ENCODE results near the gene PIGM.

Gene PIGM

DNA sequence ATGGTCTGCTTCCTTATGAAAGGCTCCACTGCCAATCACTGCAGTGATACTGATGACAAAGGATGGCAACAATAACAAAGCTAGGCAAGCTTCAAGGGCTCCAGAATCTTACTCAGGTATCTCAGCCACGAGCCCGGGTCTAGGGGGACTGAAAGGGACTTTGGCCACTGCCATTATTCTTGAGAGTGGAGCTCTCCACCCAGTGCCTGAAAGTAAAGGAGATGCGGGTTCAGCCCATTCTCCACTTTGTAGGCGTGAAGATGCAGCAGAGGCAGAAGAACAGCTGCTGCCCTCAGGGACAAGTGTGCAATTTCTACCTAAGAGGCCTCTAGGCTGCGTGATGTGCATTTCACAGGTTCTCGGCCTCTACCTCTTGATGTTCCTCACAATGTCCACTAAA is 46.3 kb downstream of the PIGM start:
- DNase-seq = no peak

DNA sequence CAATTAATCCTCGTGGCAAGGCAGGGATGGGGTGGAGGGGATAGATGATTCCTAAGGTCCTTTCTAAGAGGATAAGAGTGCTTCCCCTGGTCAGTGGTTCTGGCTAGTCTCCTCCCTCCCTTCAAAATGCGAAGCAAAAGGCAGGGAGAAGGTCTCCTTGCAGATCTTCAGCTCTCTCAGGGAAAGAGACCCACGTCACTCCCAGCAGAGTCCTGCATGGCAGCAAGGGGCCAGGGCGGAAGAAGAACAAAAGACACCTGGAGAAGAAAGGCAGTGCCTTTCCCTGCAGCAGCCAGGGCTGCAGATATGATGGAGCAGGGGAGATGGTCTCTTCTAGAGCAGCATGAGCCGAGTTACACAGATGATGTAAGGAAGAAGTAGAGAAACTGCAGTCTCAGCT is 48.1 kb downstream of the PIGM start:
- DNase-seq = no peak

DNA sequence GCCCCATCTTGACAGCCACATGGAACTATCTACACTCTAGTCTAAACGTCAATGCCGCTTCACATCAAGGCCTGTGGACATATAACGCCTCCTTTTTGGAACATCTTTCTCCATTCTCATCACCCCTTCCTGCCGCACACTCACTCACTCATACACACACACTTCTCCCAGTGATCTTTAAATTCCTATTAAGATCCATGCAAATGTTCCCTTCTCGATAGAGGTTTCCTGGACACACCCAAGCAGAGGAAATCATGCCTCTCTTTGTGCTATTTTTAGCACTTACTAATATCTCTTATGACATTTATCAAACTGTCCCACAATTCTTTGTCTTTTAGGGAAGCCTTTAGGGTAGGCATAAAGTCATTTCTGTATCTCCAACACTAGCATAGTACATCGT is 49.5 kb downstream of the PIGM start:
- DNase-seq = no peak

DNA sequence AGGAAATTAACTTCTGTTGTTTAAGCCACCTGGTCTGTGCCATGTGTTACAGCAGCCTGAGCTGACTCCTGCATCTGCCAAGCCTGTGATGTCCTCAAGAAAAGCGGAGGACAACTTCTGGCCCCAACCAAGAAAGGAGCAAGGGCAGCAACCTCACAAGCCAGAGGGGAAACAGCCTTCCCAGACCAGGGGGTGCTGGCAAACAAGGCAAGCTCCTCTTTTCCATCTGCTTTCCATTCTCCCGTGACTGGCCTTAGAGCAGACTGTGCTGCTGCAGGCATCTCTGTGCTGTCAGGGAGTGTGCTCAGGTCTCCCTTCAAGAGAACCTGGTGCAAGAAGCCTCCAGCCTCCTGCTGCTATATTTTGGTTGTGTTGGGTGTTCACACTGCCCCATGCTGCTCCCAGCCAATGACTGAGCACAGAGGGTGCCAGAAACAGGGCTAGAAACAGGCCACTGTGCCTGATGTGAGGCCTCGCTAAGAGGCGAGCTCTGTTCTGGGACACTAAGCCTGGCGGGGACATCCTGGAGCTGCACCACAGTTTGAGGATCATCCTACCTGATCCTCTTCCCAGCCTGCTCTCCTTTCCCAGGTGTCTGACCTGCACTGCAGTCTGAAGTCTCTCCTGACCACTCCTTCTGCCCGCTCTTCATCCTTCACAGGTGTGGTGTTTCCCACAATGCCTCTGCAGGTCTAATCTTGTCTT is 50.3 kb downstream of the PIGM start:
- DNase-seq = no peak

DNA sequence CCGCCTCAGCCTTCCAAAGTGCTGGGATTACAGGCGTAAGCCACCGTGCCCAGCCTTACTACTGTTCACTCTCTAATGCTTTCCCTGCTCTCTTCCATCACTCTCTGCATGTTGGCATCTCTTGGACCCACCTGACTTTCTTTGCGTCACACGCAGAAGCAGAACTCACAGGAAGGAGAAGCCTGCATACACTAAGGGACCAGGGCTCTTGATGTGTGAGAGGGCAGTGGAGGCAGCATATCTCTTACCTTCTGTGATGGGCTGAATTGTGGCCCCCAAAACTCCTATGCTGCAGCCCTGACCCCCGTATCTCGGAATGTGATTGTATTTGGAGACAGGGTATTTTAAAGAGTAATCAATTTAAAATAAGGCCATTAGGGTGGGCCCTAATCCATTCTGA is 51.0 kb downstream of the PIGM start:
- no peak for DNase-seq

DNA sequence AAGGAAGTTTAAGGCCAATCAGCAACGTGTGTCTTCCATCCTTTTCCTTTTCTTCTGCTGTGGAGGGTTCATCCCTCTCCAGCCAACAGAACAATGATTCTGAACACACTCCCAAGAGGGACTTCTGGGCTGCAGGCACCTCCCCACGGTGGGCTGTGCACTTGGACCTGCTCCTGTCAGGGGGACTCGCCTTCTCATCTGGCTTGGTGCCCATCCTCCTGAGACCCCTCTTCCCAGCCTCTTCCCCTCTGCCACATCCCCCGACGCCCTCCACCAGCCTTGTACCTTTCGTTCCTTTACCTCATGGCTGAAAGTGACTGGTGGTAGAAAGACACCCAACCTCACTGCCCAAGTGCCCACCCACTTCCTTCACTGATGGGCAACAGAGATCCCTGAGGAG is 51.7 kb downstream of the PIGM start:
- DNase-seq = no peak

DNA sequence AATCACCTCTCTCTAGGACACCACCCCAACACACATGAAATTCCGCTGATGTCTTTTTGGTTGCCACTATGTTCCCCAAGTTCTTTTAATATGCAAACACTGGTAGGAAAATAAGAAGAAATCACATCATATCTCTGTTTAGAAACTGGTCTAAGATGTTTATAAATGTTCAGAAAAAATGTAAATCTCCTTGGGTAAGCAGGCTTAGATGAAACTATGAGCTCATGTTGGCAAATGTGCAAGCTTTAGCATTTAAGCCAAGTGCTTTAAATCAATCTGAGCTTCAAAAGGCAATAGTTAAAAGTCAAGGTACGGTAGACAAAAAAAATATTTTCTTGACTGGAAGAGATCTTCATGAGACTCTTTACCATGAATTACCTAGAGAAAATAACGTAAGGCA is 52.5 kb downstream of the PIGM start:
- no peak for DNase-seq

DNA sequence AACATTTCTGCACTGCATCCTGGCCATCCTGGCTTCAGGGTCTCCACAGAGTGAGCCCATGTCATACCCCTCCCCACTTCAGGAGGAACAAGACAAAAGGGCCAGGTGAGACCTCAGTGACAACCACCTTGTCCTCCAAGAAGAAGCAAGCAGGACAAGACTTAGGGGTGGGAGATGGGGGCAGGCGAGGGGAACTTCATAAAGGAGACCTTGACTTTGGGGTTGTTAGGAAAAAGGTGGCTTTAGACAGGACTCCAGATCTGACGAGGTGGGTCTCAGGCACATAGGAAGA is 53.7 kb downstream of the PIGM start:
- DNase-seq = no peak

DNA sequence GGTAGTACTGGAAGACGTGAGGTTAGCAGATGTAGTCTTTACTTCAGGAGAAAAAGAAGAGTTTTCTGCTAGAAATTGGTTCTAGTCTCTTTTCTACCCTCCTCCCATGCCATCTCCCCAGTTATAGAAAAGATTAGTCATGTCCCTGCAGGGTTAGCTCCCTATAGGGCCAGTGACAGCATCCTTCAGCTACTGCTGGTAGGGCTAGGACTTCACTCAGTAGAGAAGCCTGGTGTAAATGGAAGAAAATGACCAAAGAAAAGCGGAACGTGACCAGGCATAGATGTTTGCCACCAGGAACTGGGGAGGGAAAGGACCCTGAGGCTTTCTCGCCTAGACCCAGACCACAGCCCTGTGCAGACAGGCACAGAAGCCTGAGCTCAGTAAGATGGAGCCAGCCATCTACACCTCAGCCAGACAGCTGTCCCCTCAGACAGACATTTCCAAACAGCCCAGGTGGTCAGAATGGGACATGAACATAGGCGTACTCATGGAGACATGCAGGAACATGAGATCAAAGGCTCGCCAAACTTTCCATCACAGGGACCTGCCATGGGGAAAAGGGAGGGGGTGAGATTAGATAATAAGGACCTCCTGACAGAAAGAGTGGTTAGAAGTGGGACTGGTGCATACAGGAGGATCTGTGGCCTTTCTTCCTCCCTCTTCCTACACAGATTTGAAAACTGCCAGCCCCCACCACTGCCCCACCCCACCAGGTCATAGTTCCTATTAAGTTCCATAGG is 54.3 kb downstream of the PIGM start:
- no peak for DNase-seq

Data from HCEC 1CT (cell line).